ENCODE data around the gene MYH10.

- TF ChIP-seq EZH2 (IDR thresholded peaks at IDR 0.05; ENCODE audit: borderline replicate concordance, low read depth, low read length, severe bottlenecking) (no peak), CTCF (IDR thresholded peaks at IDR 0.05; ENCODE audit: borderline replicate concordance, extremely low read depth, low read length, poor library complexity, severe bottlenecking) (no peak)
Measured at GRCh38 chr17:8488901-8489300, 141.6 kb downstream of the MYH10 start.

All from DND-41 (cell line).